IMR-90 (cell line): ENCODE measurements around the gene PARP1. TPM values are rescaled to one million over a fixed set of nuclear protein-coding genes. Genes with fewer than 3 reads are reported as not detected.

Experiments used
- ATAC-seq: fragments of 200-7000 bp; cut with Tn5 transposase; 2 replicates; pipeline ENCODE4 v1.9.1; 2020; ENCODE audit warnings: low read depth, mild to moderate bottlenecking, moderate library complexity
- BruUV-seq: library from RNA; stranded (reverse); fragments of 400-500 nt; replicated peaks from 2 replicates; lab custom pipeline; 2021; lab: Mats Ljungman, UMichigan
- CTCF ChIA-PET: fragments of 300-600 bp; formaldehyde crosslinking; extraction: SDS; loops from one replicate; lab custom pipeline; 2021; ENCODE audit warnings: antibody characterized with exemption; lab: Yijun Ruan, JAX
- POLR2A ChIA-PET: fragments of 300-600 bp; sonication (Branson Sonifier 250); formaldehyde crosslinking; loops from one replicate; lab custom pipeline; 2022; ENCODE audit warnings: antibody characterized with exemption; ENCODE audit not compliant: unreplicated experiment; lab: Charles Lee
- DNase-seq: peaks from one replicate; pipeline ENCODE4 v3.0.0; 2013
- H2AFZ ChIP-seq: replicated peaks from 2 replicates; pipeline ENCODE3; 2013; ENCODE audit warnings: low read length, mild to moderate bottlenecking; ENCODE audit not compliant: poor library complexity
- H2AK5ac ChIP-seq: 2 replicates; pipeline ENCODE4 v1.6.1; 2013; ENCODE audit warnings: low read depth, low read length, inconsistent platforms
- H2AK9ac ChIP-seq: replicated peaks from 2 replicates; pipeline ENCODE3; 2013; ENCODE audit warnings: mild to moderate bottlenecking, low read depth, low read length, moderate library complexity; ENCODE audit not compliant: poor library complexity
- H2BK120ac ChIP-seq: 2 replicates; pipeline ENCODE4 v1.6.1; 2013; ENCODE audit warnings: low read depth, low read length, inconsistent platforms
- H2BK15ac ChIP-seq: 3 replicates; pipeline ENCODE4 v1.6.1; 2013; ENCODE audit warnings: low read depth, low read length, inconsistent platforms
- H2BK20ac ChIP-seq: 2 replicates; pipeline ENCODE4 v1.6.1; 2013; ENCODE audit warnings: low read depth, mild to moderate bottlenecking, inconsistent platforms, low read length, moderate library complexity
- H2BK5ac ChIP-seq: 2 replicates; pipeline ENCODE4 v1.6.1; 2013; ENCODE audit warnings: mild to moderate bottlenecking, low read depth, low read length, inconsistent platforms; ENCODE audit not compliant: poor library complexity, severe bottlenecking
- H3K14ac ChIP-seq: replicated peaks from 2 replicates; pipeline ENCODE4 v1.6.1; 2013; ENCODE audit warnings: low read depth, low read length, inconsistent platforms
- H3K18ac ChIP-seq: 2 replicates; pipeline ENCODE4 v1.6.1; 2013; ENCODE audit warnings: low read depth, low read length, control low read depth
- H3K23ac ChIP-seq: 2 replicates; pipeline ENCODE4 v1.6.1; 2013; ENCODE audit warnings: low read depth, low read length, inconsistent platforms
- H3K27ac ChIP-seq: 2 replicates; pipeline ENCODE4 v1.5.1; 2013; ENCODE audit warnings: mild to moderate bottlenecking, control low read depth, low read length; ENCODE audit not compliant: insufficient read depth
- H3K27me3 ChIP-seq: 2 replicates; pipeline ENCODE4 v1.6.1; 2013; ENCODE audit warnings: low read length; ENCODE audit not compliant: control insufficient read depth, insufficient read depth
- H3K36me3 ChIP-seq: 2 replicates; pipeline ENCODE4 v1.6.1; 2013; ENCODE audit warnings: low read length, mixed read lengths; ENCODE audit not compliant: control insufficient read depth, insufficient read depth
- H3K4ac ChIP-seq: 2 replicates; pipeline ENCODE4 v1.6.1; 2013; ENCODE audit warnings: low read depth, low read length, inconsistent platforms
- H3K4me1 ChIP-seq: 2 replicates; pipeline ENCODE4 v1.6.1; 2013; ENCODE audit warnings: low read length, mixed read lengths; ENCODE audit not compliant: control insufficient read depth, insufficient read depth
- H3K4me2 ChIP-seq: 2 replicates; pipeline ENCODE4 v1.6.1; 2013; ENCODE audit warnings: low read depth, mild to moderate bottlenecking, control low read depth, low read length, moderate library complexity
- H3K4me3 ChIP-seq: 2 replicates; pipeline ENCODE4 v1.5.1; 2013; ENCODE audit warnings: low read depth, mild to moderate bottlenecking, control low read depth, low read length, moderate library complexity; ENCODE audit not compliant: insufficient read depth
- H3K56ac ChIP-seq: 2 replicates; pipeline ENCODE4 v1.6.1; 2013; ENCODE audit warnings: low read length, inconsistent platforms; ENCODE audit not compliant: insufficient read depth; ENCODE audit errors: extremely low read depth
- H3K79me1 ChIP-seq, 2 experiments: 2 replicates each; pipeline ENCODE4 v1.6.1; 2013; ENCODE audit warnings: low read length in 2 of 2, inconsistent platforms in 1 of 2, low read depth in 1 of 2
- H3K9ac ChIP-seq: 2 replicates; pipeline ENCODE4 v1.6.1; 2013; ENCODE audit warnings: low read depth, low read length, control low read depth
- H3K9me1 ChIP-seq: 2 replicates; pipeline ENCODE4 v1.6.1; 2013; ENCODE audit warnings: low read length, inconsistent platforms; ENCODE audit not compliant: insufficient read depth
- H3K9me3 ChIP-seq: 2 replicates; pipeline ENCODE4 v1.6.1; 2013; ENCODE audit warnings: low read length; ENCODE audit not compliant: control insufficient read depth, insufficient read depth
- H4K20me1 ChIP-seq: 2 replicates; pipeline ENCODE4 v1.6.1; 2013; ENCODE audit warnings: low read length, inconsistent platforms; ENCODE audit not compliant: insufficient read depth
- H4K5ac ChIP-seq: 2 replicates; pipeline ENCODE4 v1.6.1; 2013; ENCODE audit warnings: mild to moderate bottlenecking, low read depth, low read length, control low read depth
- H4K8ac ChIP-seq, 2 experiments: 2 replicates each; pipeline ENCODE4 v1.6.1; 2013; ENCODE audit warnings: low read depth in 2 of 2, low read length in 2 of 2, control low read depth in 1 of 2, inconsistent platforms in 1 of 2
- H4K91ac ChIP-seq: 2 replicates; pipeline ENCODE4 v1.6.1; 2013; ENCODE audit warnings: low read depth, low read length, inconsistent platforms; ENCODE audit not compliant: insufficient read depth
- MAFK ChIP-seq: IDR thresholded peaks from 2 replicates; pipeline ENCODE4 v1.6.1; 2012; ENCODE audit warnings: low read depth, low read length, improper control_type of control experiment
- RFX5 ChIP-seq: IDR thresholded peaks from 2 replicates; pipeline ENCODE4 v1.8.0; 2012; ENCODE audit warnings: low read depth, mild to moderate bottlenecking, low read length, moderate library complexity
- SMC3 ChIP-seq: fragments of 150-350 bp; IDR thresholded peaks from 2 replicates; pipeline ENCODE4 v1.6.1; 2016; ENCODE audit warnings: low read depth, mild to moderate bottlenecking, antibody characterized with exemption, low read length, moderate library complexity
- WGBS, 2 experiments: methylation state at CpG; one replicate each; pipeline versions ENCODE4 v1.1.5 to v1.1.7; 2013; ENCODE audit warnings: missing lambda C conversion rate in 2 of 2; ENCODE audit not compliant: insufficient read length in 1 of 2; ENCODE audit errors: extremely low coverage in 2 of 2; 5-methylcytosine and 5-hydroxymethylcytosine counted together
- dilution Hi-C: fragments of 300-500 bp; cut with HindIII; formaldehyde crosslinking; loops from one replicate; pipeline ENCODE4 v1.14.3; 2018; ENCODE audit warnings: low sequenced_read_pairs; ENCODE audit not compliant: unreplicated experiment
- in situ Hi-C: fragments of 300-500 bp; cut with MboI; formaldehyde crosslinking; loops from 3 replicates; pipeline ENCODE4 v1.14.3; 2019; ENCODE audit warnings: low sequenced_read_pairs, inconsistent platforms, mixed read lengths
- intact Hi-C: fragments of 100-400 bp; cut with micrococcal nuclease; formaldehyde crosslinking; loops from 2 replicates; pipeline ENCODE4 v1.10.0; 2022
- polyA plus RNA-seq, 3 experiments: library from polyadenylated mRNA; depleted of rRNA; stranded (reverse); fragments of >200 nt; gene quantifications; 2 replicates each; pipeline ENCODE4 v1.2.3, GENCODE V29; 2012; ENCODE audit warnings: low replicate concordance in 1 of 3
- total RNA-seq: library from RNA; depleted of rRNA; stranded (reverse); fragments of >200 nt; gene quantifications from 2 replicates; pipeline ENCODE4 v1.2.3, GENCODE V29; 2012

PARP1 gene
- total and polyA plus RNA-seq, 2 of the 4 experiments (the other 2 are of a cell fraction) = 86.5 to 105 TPM

DNA sequence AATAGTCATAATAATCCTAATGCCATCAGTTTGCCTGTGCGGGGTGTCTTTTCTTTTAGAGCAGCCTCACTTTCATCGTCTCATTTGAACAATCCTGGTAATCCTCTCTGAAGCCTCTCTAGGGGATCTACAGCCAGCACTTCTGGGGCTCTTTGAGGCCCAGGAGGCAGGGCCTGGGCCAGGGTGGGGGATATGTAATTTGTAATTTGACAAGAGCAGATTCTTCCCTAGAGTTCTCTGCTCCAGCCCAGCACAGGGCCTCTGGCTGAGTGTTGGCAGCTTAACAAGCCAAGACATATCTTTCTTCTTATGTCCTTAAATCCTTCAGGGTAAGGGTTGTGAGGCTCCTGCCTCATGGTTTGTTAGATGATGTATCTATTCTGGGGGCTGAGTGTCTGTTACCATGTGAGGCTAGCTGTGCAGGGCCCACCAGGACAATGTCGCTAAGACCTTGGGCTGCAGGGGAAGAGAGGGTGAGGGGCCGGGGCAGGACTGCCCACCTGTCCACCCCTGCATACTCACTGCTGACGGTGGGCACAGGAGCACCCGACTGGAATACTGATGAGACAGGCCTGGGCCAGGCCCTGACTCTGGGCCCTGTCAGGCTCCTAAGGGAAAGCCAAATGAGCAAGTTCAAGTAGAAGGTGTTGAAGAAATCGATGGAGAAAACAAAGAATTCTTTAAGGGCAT lies 45.3 kb upstream of the PARP1 start:
- no peak overlapping the region for H3K27ac ChIP-seq
- no peak overlapping the region for H4K8ac ChIP-seq
- H3K14ac ChIP-seq = no peak overlapping the region
- H3K4me2 ChIP-seq = no peak overlapping the region
- no peaks in the 10 kb centered on the region for H3K9me3 ChIP-seq
- peaks cover 16% of the 10 kb centered on the region for H3K27me3 ChIP-seq
- ATAC-seq = no peak
- H2BK15ac ChIP-seq = no peak overlapping the region
- DNase-seq = no peak
- dilution Hi-C loops = no loop called here
- no peak overlapping the region for H3K18ac ChIP-seq
- 14% methylated on average over 2 of the region's 7 CpGs; no CpG with 5 or more reads in 1 of the 2 experiments for WGBS, 2 experiments
- CTCF ChIA-PET = interaction anchor here (0.6 kb wide), 1 partner anchor 60 kb away, joined by 9 read pairs; no protein-coding TSS in a partner anchor
- H3K79me1 ChIP-seq = no peaks in the 10 kb centered on the region
- H2BK20ac ChIP-seq = no peak overlapping the region
- in situ Hi-C loops = no loop called here
- intact Hi-C loops = no loop called here
- H3K36me3 ChIP-seq = no peaks in the 10 kb centered on the region
- H4K20me1 ChIP-seq = no peaks in the 10 kb centered on the region
- no peak overlapping the region for H2AFZ ChIP-seq
- no peak overlapping the region for H3K56ac ChIP-seq
- H3K4me3 ChIP-seq = no peak overlapping the region
- H4K91ac ChIP-seq = no peak overlapping the region
- H3K9me1 ChIP-seq = no peaks in the 10 kb centered on the region
- no peak overlapping the region for H2AK5ac ChIP-seq
- TF ChIP-seq SMC3 = no peak
- TF ChIP-seq RFX5 = no peak
- TF ChIP-seq MAFK = no peak
- H3K4ac ChIP-seq = no peak overlapping the region
- H4K5ac ChIP-seq = no peak overlapping the region
- POLR2A ChIA-PET = no interaction called here
- no peaks in the 10 kb centered on the region for H3K4me1 ChIP-seq
- H3K23ac ChIP-seq = no peak overlapping the region
- no peak overlapping the region for H2BK120ac ChIP-seq
- no peak overlapping the region for H2AK9ac ChIP-seq
- no TSS peak for BruUV-seq
- no peak overlapping the region for H2BK5ac ChIP-seq
- no peak overlapping the region for H3K9ac ChIP-seq
